GM03348 (cell line): ENCODE results near the gene C2orf74.
"Not testable (repeated sequence)": the region's sequence is repeated elsewhere in the genome, so short reads cannot be mapped to it uniquely, and the experiment has no call there.

ENCODE experiments used
- DNase-seq: peaks from one replicate; pipeline ENCODE4 v3.0.0; 2012; ENCODE audit warnings: low spot score

Gene C2orf74

GRCh38 chr2:61173116-61173515 is 11.1 kb downstream of the C2orf74 start:
- no peak for DNase-seq

GRCh38 chr2:61175036-61175435 is 13.0 kb downstream of the C2orf74 start:
- no peak for DNase-seq

- peak; percentile 100 for DNase-seq
These were observed 15.1 kb downstream of the C2orf74 start for GRCh38 chr2:61176755-61177726.

GRCh38 chr2:61177727-61178549 is 15.9 kb downstream of the C2orf74 start:
- peak; percentile 16 for DNase-seq

- peak; percentile 16 for DNase-seq
These were observed 16.9 kb downstream of the C2orf74 start for GRCh38 chr2:61178603-61179545.

GRCh38 chr2:61179701-61180639 is 18.0 kb downstream of the C2orf74 start:
- peak; percentile 79 for DNase-seq

- no peak for DNase-seq
These were observed 18.7 kb downstream of the C2orf74 start for GRCh38 chr2:61180686-61181085.

GRCh38 chr2:61181382-61182058 is 19.5 kb downstream of the C2orf74 start:
- DNase-seq = no peak

- no peak for DNase-seq
These were observed 20.0 kb downstream of the C2orf74 start for GRCh38 chr2:61182059-61182383.

GRCh38 chr2:61183795-61184194 is 21.8 kb downstream of the C2orf74 start:
- DNase-seq = no peak

- DNase-seq = no peak
These were observed 22.3 kb downstream of the C2orf74 start for GRCh38 chr2:61184263-61184662.

- DNase-seq = no peak
These were observed 23.3 kb downstream of the C2orf74 start for GRCh38 chr2:61185231-61185728.

GRCh38 chr2:61187085-61187484 is 25.1 kb downstream of the C2orf74 start:
- DNase-seq = no peak

- DNase-seq = no peak
These were observed 31.9 kb downstream of the C2orf74 start for GRCh38 chr2:61193670-61194561.

GRCh38 chr2:61194646-61195045 is 32.7 kb downstream of the C2orf74 start:
- not testable (repeated sequence) for DNase-seq

GRCh38 chr2:61196671-61197070 is 34.7 kb downstream of the C2orf74 start:
- DNase-seq = no peak

- no peak for DNase-seq
These were observed 43.1 kb downstream of the C2orf74 start for GRCh38 chr2:61205132-61205531.

GRCh38 chr2:61210332-61210981 is 48.5 kb downstream of the C2orf74 start:
- DNase-seq = peak; percentile 69
